IMR-90 (cell line): ENCODE data around the gene RINT1.

Experiments used
- CEBPB ChIP-seq: IDR thresholded peaks from 2 replicates; pipeline ENCODE4 v1.6.1; 2012; ENCODE audit warnings: low read depth, low read length, improper control_type of control experiment
- CHD1 ChIP-seq: IDR thresholded peaks from 2 replicates; pipeline ENCODE4 v1.6.1; 2012; ENCODE audit warnings: low read depth, low read length, improper control_type of control experiment
- CTCF ChIP-seq: conservative IDR thresholded peaks from 2 replicates; pipeline ENCODE4 v1.5.1; 2012; ENCODE audit warnings: mild to moderate bottlenecking, low read depth, low read length, improper control_type of control experiment
- MXI1 ChIP-seq: IDR thresholded peaks from 2 replicates; pipeline ENCODE4 v1.6.1; 2012; ENCODE audit warnings: low read depth, mild to moderate bottlenecking, low read length, moderate library complexity, borderline replicate concordance
- POLR2A ChIP-seq: IDR thresholded peaks from 2 replicates; pipeline ENCODE4 v1.6.1; 2012; ENCODE audit warnings: mild to moderate bottlenecking, low read depth, low read length
- USF2 ChIP-seq: fragments of 150-350 bp; IDR thresholded peaks from 2 replicates; pipeline ENCODE4 v1.6.1; 2017; ENCODE audit warnings: mild to moderate bottlenecking, antibody characterized with exemption, low read length, low read depth

- TF ChIP-seq CTCF (no peak), POLR2A (no peak), CEBPB (no peak), USF2 (no peak), MXI1 (no peak), CHD1 (no peak)
Observed at GRCh38 chr7:105602325-105603305, 70.6 kb downstream of the RINT1 start.
